ENCODE measurements around the gene NOSTRIN. TPM values are rescaled to one million over a fixed set of nuclear protein-coding genes. Genes with fewer than 3 reads are reported as not detected.

The NOSTRIN gene
- total RNA-seq, 1 donor from 2014 or later = 0.98 TPM

GRCh38 chr2:168773719-168774521 lies 28.5 kb upstream of the NOSTRIN start:
- DNase-seq (ENCODE audit: low spot score in 2 of 2, unreplicated experiment in 2 of 2) = no peak
- Mint-ChIP-seq H3K9me3 (peaks cover 24% of the 10 kb centered on the region), H3K4me3 (no peak overlapping the region), H3K27ac (no peak overlapping the region), H3K4me1 (peaks cover 36% of the 10 kb centered on the region), H3K27me3 (ENCODE audit: low read depth) (no peaks in the 10 kb centered on the region), H3K36me3 (peaks cover 39% of the 10 kb centered on the region)
- peak; percentile 51 for TF ChIP-seq CTCF (IDR thresholded peaks at IDR 0.05; ENCODE audit: unreplicated experiment)

DNA sequence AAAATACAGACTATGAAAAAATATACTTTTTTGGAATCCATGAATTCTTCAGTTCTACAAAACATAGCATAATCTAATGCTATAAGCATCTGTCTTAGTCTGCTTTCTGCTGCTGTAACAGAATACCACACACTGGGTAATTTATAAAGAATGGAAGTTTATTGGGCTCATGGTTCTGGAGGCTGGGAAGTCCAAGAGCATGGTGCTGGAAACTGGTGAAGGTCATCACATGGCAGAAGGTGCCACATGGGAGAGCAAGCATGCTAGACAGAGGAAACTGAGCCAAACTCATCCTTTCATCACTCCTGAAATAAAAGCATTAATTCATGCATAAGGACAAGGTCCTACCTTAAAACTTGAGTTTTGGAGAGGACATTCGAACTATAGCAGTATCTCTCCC lies 26.6 kb upstream of the NOSTRIN start:
- Mint-ChIP-seq H3K36me3 (peaks cover 32% of the 10 kb centered on the region), H3K4me1 (peaks cover 28% of the 10 kb centered on the region), H3K27ac (no peak overlapping the region), H3K27me3 (ENCODE audit: low read depth) (no peaks in the 10 kb centered on the region), H3K4me3 (no peak overlapping the region), H3K9me3 (peaks cover 22% of the 10 kb centered on the region)
- no peak for TF ChIP-seq CTCF (IDR thresholded peaks at IDR 0.05; ENCODE audit: unreplicated experiment)
- no peak for DNase-seq (ENCODE audit: low spot score in 2 of 2, unreplicated experiment in 2 of 2)

- H3K27ac Mint-ChIP-seq = no peak overlapping the region
- no peaks in the 10 kb centered on the region for H3K27me3 Mint-ChIP-seq (ENCODE audit: low read depth)
- H3K4me3 Mint-ChIP-seq = no peak overlapping the region
- peaks cover 18% of the 10 kb centered on the region for H3K9me3 Mint-ChIP-seq
- peaks cover 6% of the 10 kb centered on the region for H3K4me1 Mint-ChIP-seq
- H3K36me3 Mint-ChIP-seq = peaks cover 14% of the 10 kb centered on the region
- no peak for DNase-seq (ENCODE audit: low spot score in 2 of 2, unreplicated experiment in 2 of 2)
- no peak for TF ChIP-seq CTCF (IDR thresholded peaks at IDR 0.05; ENCODE audit: unreplicated experiment)
These were observed 21.8 kb upstream of the NOSTRIN start for GRCh38 chr2:168780669-168781071.

GRCh38 chr2:168781191-168781817 lies 21.1 kb upstream of the NOSTRIN start:
- no peak for DNase-seq (ENCODE audit: low spot score in 2 of 2, unreplicated experiment in 2 of 2)
- no peaks in the 10 kb centered on the region for H3K27me3 Mint-ChIP-seq (ENCODE audit: low read depth)
- H3K4me3 Mint-ChIP-seq = no peak overlapping the region
- peaks cover 8% of the 10 kb centered on the region for H3K36me3 Mint-ChIP-seq
- peaks cover 12% of the 10 kb centered on the region for H3K9me3 Mint-ChIP-seq
- peaks cover 6% of the 10 kb centered on the region for H3K4me1 Mint-ChIP-seq
- TF ChIP-seq CTCF (IDR thresholded peaks at IDR 0.05; ENCODE audit: unreplicated experiment) = no peak
- no peak overlapping the region for H3K27ac Mint-ChIP-seq

DNA sequence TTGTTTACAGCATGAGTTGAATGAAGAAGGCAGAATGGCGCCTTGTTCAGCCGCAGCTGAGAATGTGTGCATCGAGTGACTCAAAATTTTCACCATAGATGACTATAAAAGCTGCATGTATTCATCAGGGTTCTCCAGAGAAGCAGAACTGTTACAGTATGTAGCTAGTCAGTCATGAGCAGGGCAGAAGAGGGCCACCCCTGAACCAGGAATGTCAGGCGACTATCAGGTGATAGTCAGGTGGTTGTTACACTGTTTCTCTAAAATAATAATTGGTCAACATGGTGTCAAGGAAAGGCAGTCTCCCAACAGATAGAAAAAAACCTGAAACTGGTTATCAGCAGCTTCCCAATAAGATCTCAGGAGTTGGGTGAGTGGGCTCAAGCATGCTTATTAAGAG lies 20.2 kb upstream of the NOSTRIN start:
- TF ChIP-seq CTCF (IDR thresholded peaks at IDR 0.05; ENCODE audit: unreplicated experiment) = no peak
- no peak overlapping the region for H3K27ac Mint-ChIP-seq
- no peak for DNase-seq (ENCODE audit: low spot score in 2 of 2, unreplicated experiment in 2 of 2)

More for the DNA sequence above, 20.2 kb upstream of the NOSTRIN start:
- H3K36me3 Mint-ChIP-seq = peaks cover 5% of the 10 kb centered on the region
- H3K27me3 Mint-ChIP-seq (ENCODE audit: low read depth) = no peaks in the 10 kb centered on the region
- peaks cover 11% of the 10 kb centered on the region for H3K9me3 Mint-ChIP-seq
- no peak overlapping the region for H3K4me3 Mint-ChIP-seq
- peaks cover 6% of the 10 kb centered on the region for H3K4me1 Mint-ChIP-seq

Measured in mesothelial cell of epicardium (in vitro differentiated cells).